Measurements from ENCODE around the gene CTDSPL.

Gene CTDSPL

DNA sequence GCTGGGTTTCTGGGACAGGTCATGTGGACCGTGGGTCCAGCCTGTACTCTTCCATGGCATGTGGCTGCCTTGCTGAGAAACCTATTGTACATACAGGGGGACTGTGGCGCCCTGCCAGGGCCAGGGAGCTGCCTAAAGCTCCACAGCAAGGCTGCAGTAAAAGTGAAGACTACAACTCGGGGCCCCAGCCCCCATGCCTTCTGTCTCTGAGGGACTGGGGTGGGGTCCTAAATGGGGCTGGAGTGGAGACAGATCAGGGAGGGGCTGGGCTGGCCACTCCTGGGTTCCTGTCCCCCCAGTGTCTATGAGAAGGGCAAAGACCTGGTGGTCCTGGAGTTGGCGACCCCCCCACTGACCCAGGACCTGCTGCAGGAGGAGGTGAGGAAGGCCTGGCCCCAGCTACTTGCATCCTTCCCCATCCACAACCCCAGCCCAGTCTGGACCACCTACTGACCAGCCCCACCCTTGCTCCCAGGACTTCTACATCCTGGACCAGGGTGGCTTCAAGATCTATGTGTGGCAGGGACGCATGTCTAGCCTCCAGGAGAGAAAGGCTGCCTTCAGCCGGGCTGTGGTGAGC is 136.2 kb downstream of the CTDSPL start:
- no peak for DNase-seq (ENCODE audit: low read depth in 1 of 2, low spot score in 1 of 2)

- DNase-seq (ENCODE audit: low read depth in 1 of 2, low spot score in 1 of 2), result no peak
Measured at GRCh38 chr3:37999836-38000235, 138.2 kb downstream of the CTDSPL start.

DNA sequence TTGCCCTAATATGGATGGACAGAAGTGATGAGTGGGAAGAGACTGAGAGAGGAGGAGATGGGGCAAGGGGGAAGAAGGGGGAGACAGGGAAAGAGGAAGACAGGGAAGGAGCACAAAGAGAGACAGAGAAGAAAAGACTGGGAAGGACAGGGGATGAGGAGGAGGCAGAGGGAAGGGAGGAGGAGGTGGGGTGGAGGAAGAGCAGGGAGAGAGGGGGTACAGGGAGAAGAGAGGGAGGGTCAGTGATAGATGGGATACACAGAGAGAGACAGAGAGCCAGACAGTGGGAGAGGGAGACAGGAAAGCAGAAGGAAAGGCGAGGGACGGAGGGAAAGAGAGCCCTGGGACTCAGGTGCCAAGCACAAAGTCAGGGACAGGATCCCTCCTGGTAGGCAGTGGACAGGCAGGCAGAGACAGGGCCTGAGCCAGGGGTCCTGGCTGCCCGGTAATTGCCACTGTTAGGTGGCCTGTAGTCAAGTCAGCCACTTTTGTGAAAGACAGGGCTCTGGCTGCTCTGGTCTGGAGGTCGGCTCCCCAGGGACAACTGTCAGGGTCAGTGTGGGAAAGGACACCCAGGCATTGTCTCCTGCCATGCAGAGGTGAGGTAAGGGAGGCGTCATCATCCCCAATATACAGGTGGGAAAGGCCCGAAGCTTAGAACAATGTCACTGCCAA is 138.7 kb downstream of the CTDSPL start:
- DNase-seq (ENCODE audit: low read depth in 1 of 2, low spot score in 1 of 2), result no peak

GRCh38 chr3:38000965-38001455 is 139.3 kb downstream of the CTDSPL start:
- no peak for DNase-seq (ENCODE audit: low read depth in 1 of 2, low spot score in 1 of 2)

DNA sequence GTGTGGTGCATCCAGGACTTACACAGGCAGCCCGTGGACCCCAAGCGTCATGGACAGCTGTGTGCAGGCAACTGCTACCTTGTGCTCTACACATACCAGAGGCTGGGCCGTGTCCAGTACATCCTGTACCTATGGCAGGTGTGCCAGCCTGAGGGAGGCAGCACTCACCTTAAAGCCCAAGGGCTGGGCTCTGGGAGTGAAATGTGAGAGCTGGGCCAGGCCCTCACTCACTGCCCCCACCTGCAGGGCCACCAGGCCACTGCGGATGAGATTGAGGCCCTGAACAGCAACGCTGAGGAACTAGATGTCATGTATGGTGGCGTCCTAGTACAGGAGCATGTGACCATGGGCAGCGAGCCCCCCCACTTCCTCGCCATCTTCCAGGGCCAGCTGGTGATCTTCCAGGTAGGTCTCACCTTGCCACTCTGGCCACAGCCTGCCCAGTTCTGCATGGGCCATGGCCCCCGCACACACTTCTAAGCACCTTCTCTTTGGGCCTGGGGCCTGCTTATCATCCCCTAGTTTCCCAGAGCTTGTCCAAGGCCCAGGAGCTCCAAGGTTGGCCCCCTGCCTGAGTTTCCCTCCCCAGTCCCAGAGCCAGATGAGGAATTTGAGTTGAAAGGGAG is 139.9 kb downstream of the CTDSPL start:
- DNase-seq (ENCODE audit: low read depth in 1 of 2, low spot score in 1 of 2), result no peak

- no peak for DNase-seq (ENCODE audit: low read depth in 1 of 2, low spot score in 1 of 2)
Measured at GRCh38 chr3:38002291-38002876, 140.7 kb downstream of the CTDSPL start.

DNA sequence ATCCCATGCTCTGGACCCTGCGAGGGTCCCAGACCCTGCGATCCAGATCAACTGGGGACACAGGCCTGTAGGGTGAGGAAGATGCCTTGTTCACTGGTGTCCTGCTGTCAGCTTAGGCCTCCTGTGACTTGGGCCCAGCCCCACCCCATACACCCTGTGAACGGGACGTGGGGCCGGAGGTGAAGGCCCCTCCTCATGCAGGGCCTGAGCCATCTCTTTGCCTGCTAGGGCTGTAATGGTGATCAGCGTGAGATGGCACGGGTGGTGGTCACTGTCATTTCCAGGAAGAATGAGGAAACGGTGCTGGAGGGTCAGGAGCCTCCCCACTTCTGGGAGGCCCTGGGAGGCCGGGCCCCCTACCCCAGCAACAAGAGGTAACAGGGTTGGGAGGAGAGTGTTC is 141.3 kb downstream of the CTDSPL start:
- no peak for DNase-seq (ENCODE audit: low read depth in 1 of 2, low spot score in 1 of 2)

DNA sequence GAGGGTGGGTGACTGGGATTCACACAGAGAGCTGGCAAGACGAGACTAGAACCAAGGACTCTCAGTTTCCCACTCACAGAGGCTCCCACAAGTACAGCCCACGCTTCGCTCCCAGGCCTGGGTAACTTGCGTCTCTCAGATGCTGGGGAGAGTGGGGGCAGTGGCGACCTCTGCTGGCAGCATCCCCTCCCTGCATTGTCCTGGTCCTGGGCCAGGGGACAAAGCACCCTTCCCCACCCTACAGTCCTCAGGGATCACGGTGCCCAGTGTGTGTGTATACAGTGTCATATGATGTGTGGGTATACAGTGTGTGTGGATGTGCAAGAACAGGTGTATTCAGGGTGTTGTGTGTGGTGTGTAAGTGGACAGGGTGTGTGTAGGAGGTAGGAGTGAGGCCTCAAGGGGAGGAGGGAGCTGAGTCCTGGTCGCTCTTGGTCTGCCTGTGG is 141.7 kb downstream of the CTDSPL start:
- DNase-seq (ENCODE audit: low read depth in 1 of 2, low spot score in 1 of 2), result no peak

GRCh38 chr3:38003817-38004414 is 142.2 kb downstream of the CTDSPL start:
- DNase-seq (ENCODE audit: low read depth in 1 of 2, low spot score in 1 of 2), result no peak

DNA sequence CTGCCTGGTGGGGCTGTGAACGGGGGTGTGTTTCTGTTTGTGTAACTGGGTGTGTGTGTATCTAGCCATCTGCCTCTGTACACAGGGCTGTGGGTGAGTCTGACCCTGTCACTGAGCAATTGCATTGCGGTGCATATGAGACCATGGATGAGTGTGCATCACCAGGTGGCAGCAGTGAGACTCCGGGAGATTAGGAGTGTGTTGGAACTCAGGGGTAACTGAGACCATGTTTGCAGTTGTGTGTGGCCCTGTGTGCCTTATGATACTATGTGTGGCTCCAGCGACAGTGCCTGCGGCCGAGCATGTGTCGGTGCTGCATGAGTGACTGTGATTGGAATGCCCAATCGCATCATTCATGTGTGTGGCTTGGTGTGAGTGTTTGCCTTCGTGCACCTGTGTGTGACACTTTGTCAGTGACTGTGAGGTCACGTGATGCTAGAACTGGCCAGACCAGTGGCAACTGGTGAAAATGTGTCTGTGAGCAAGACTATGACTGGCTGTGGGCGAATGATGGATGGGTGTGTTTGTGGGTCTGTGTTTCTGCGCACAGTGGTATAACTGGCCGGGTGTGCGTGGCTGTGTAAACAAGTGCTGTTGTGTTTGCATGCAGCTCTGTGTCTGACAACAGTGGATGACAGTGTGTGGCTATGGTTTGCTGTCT is 142.9 kb downstream of the CTDSPL start:
- DNase-seq (ENCODE audit: low read depth in 1 of 2, low spot score in 1 of 2), result peak in 1 of 2 donors; percentile 35

- DNase-seq (ENCODE audit: low read depth in 1 of 2, low spot score in 1 of 2), result no peak
Measured at GRCh38 chr3:38005076-38006020, 143.7 kb downstream of the CTDSPL start.

DNA sequence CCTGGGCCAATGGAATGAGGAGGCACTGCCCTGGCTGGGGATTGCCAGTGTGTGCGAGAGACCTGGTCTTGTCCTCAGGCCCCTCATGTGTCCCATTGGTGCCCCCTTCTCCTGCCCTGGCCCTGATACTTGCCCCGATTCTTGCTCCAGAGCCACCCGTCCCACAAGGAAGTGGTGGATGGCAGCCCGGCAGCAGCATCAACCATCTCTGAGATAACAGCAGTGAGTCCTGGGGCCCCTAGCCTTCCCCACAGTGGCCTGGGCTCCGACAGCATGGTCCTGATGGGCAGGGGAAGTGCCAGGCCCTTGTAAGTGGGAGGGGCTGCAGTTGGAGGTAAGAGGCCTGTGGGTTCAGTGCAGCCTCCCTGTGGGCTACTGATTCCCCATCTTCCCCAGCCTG is 144.4 kb downstream of the CTDSPL start:
- no peak for DNase-seq (ENCODE audit: low read depth in 1 of 2, low spot score in 1 of 2)

GRCh38 chr3:38006445-38006995 is 144.8 kb downstream of the CTDSPL start:
- DNase-seq (ENCODE audit: low read depth in 1 of 2, low spot score in 1 of 2), result no peak

- no peak for DNase-seq (ENCODE audit: low read depth in 1 of 2, low spot score in 1 of 2)
Measured at GRCh38 chr3:38007754-38008090, 146.0 kb downstream of the CTDSPL start.

GRCh38 chr3:38008191-38008701 is 146.6 kb downstream of the CTDSPL start:
- no peak for DNase-seq (ENCODE audit: low read depth in 1 of 2, low spot score in 1 of 2)

- no peak for DNase-seq (ENCODE audit: low read depth in 1 of 2, low spot score in 1 of 2)
Measured at GRCh38 chr3:38008971-38009580, 147.4 kb downstream of the CTDSPL start.

DNA sequence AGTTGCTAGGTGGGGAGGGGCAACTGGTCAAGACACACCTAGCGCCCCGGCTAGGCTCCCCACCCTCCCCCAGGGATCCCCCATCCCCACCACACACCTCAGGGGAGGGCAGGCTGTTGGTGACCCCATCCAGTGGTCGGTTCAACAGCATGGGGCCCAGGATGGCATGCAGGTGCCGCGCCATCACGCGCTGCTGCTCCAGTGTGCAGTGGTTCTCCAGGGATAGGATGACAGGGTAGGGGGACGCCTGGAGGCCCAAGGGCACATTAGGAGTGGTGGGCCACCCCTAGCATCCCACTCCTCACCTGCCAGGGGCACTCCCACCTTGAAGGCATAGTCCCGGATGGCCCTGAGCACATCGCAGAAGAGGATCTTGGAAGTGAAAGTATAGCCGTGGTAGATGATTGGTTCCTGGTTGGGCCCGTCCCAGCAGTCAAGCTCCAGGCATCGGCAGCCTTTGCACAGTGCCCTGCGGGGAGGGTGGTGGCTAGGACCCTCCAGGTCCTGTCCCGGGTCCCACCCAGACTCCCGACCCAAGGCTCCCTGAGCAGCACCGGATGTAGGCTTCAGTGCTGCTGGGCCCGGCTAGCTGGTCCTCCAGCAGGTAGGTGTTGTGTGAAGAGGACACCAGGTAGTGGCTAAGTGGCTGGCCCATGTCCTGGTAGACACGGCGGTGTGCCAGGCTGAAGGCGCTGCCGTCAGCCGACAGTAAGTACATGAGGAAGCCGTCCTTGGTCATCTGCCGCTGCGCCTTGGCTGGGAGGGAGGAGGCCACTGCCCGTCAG is 148.3 kb downstream of the CTDSPL start:
- DNase-seq (ENCODE audit: low read depth in 1 of 2, low spot score in 1 of 2), result no peak

- no peak for DNase-seq (ENCODE audit: low read depth in 1 of 2, low spot score in 1 of 2)
Measured at GRCh38 chr3:38011111-38011510, 149.4 kb downstream of the CTDSPL start.

Data from activated CD4-positive, alpha-beta T cell treated with anti-CD3 and anti-CD28 coated beads, Interleukin-2, amount 50 U/mL, for 24 hours (primary cell).